HG03521 (cell line): Measurements from ENCODE around the gene GTF2IRD1.
"Not testable (repeated sequence)": the region's sequence is repeated elsewhere in the genome, so short reads cannot be mapped to it uniquely, and the experiment has no call there.

ENCODE experiments used
- ATAC-seq: cut with Tn5 transposase; IDR thresholded peaks from one replicate; pipeline ENCODE4 v1.9.1; 2021; ENCODE audit warnings: mild to moderate bottlenecking, moderate library complexity; ENCODE audit not compliant: unreplicated experiment

The GTF2IRD1 gene

GRCh38 chr7:74429153-74429747, 24.5 kb upstream of the GTF2IRD1 start:
- ATAC-seq, result no peak

- not testable (repeated sequence) for ATAC-seq
Measured at GRCh38 chr7:74430409-74430808, 23.3 kb upstream of the GTF2IRD1 start.

GRCh38 chr7:74430961-74431466, 22.7 kb upstream of the GTF2IRD1 start:
- no peak for ATAC-seq

GRCh38 chr7:74437291-74437571, 16.5 kb upstream of the GTF2IRD1 start:
- not testable (repeated sequence) for ATAC-seq

- no peak for ATAC-seq
Measured at GRCh38 chr7:74438327-74438726, 15.4 kb upstream of the GTF2IRD1 start.

GRCh38 chr7:74439541-74439940, 14.2 kb upstream of the GTF2IRD1 start:
- no peak for ATAC-seq

GRCh38 chr7:74440143-74440542, 13.6 kb upstream of the GTF2IRD1 start:
- ATAC-seq, result not testable (repeated sequence)

- no peak for ATAC-seq
Measured at GRCh38 chr7:74441801-74442200, 11.9 kb upstream of the GTF2IRD1 start.

- ATAC-seq, result no peak
Measured at GRCh38 chr7:74443543-74444247, 10.0 kb upstream of the GTF2IRD1 start.

GRCh38 chr7:74449144-74449543, 4.6 kb upstream of the GTF2IRD1 start:
- no peak for ATAC-seq

- ATAC-seq, result no peak
Measured at GRCh38 chr7:74449809-74450397, 3.8 kb upstream of the GTF2IRD1 start.

- no peak for ATAC-seq
Measured at GRCh38 chr7:74452748-74453321, 871 bp upstream of the GTF2IRD1 start.

- ATAC-seq, result no peak
Measured at GRCh38 chr7:74454021-74454924, 567 bp downstream of the GTF2IRD1 start.

GRCh38 chr7:74454925-74455288, 1.2 kb downstream of the GTF2IRD1 start:
- ATAC-seq, result no peak

- ATAC-seq, result no peak
Measured at GRCh38 chr7:74455291-74455804, 1.6 kb downstream of the GTF2IRD1 start.

GRCh38 chr7:74455928-74456327, 2.2 kb downstream of the GTF2IRD1 start:
- no peak for ATAC-seq

GRCh38 chr7:74457007-74457406, 3.3 kb downstream of the GTF2IRD1 start:
- no peak for ATAC-seq

- no peak for ATAC-seq
Measured at GRCh38 chr7:74461970-74462706, 8.4 kb downstream of the GTF2IRD1 start.

GRCh38 chr7:74462707-74463100, 9.0 kb downstream of the GTF2IRD1 start:
- no peak for ATAC-seq
